GM23338 (cell line): ENCODE results near the gene CNTNAP2. TPM values are rescaled to one million over a fixed set of nuclear protein-coding genes. Genes with fewer than 3 reads are reported as not detected.

ENCODE experiments used
- ATAC-seq: fragments of 200-7000 bp; cut with Tn5 transposase; 3 replicates; pipeline ENCODE4 v1.9.1; 2020
- DNase-seq: peaks from one replicate; pipeline ENCODE4 v3.0.0-alpha.2; 2015; ENCODE audit warnings: low spot score
- H2AFZ ChIP-seq: fragments of 200-600 bp; sonication (generic); 2 replicates; pipeline ENCODE4 v1.8.0; 2016; ENCODE audit warnings: antibody characterized with exemption, mild to moderate bottlenecking, moderate library complexity
- H3F3A ChIP-seq: fragments of 200-600 bp; sonication (generic); replicated peaks from 2 replicates; pipeline ENCODE4 v1.8.0; 2017; ENCODE audit warnings: antibody characterized with exemption, mixed run types, low read depth
- H3K27ac ChIP-seq: fragments of 200-600 bp; sonication (generic); 2 replicates; pipeline ENCODE4 v1.6.1; 2016; ENCODE audit warnings: low read depth
- H3K27me3 ChIP-seq: fragments of 200-600 bp; sonication (generic); 2 replicates; pipeline ENCODE4 v1.8.0; 2016; ENCODE audit warnings: mild to moderate bottlenecking, mixed run types, moderate library complexity; ENCODE audit not compliant: insufficient read depth
- H3K36me3 ChIP-seq: fragments of 200-600 bp; sonication (generic); 2 replicates; pipeline ENCODE4 v1.8.0; 2016; ENCODE audit warnings: mild to moderate bottlenecking; ENCODE audit not compliant: insufficient read depth
- H3K4me1 ChIP-seq: fragments of 200-600 bp; sonication (generic); 2 replicates; pipeline ENCODE4 v1.8.0; 2016; ENCODE audit warnings: mild to moderate bottlenecking, moderate library complexity; ENCODE audit not compliant: insufficient read depth
- H3K4me2 ChIP-seq: fragments of 200-600 bp; sonication (generic); 2 replicates; pipeline ENCODE4 v1.7.1; 2017; ENCODE audit warnings: mixed run types
- H3K4me3 ChIP-seq: fragments of 200-600 bp; sonication (generic); 2 replicates; pipeline ENCODE4 v1.6.1; 2016; ENCODE audit warnings: mixed run types
- H3K79me2 ChIP-seq: fragments of 200-600 bp; sonication (generic); replicated peaks from 2 replicates; pipeline ENCODE4 v1.8.0; 2017; ENCODE audit warnings: mild to moderate bottlenecking; ENCODE audit not compliant: insufficient read depth
- H3K9me2 ChIP-seq: fragments of 200-600 bp; sonication (generic); 2 replicates; pipeline ENCODE4 v1.8.0; 2017; ENCODE audit not compliant: insufficient read depth
- H4K20me1 ChIP-seq: fragments of 200-600 bp; sonication (generic); replicated peaks from 2 replicates; pipeline ENCODE4 v1.8.0; 2017; ENCODE audit warnings: mild to moderate bottlenecking; ENCODE audit not compliant: insufficient read depth
- H3K27ac Mint-ChIP-seq: 2 replicates; pipeline ENCODE4 v1.8.0; 2020; ENCODE audit warnings: inconsistent platforms, mild to moderate bottlenecking, moderate library complexity, mixed read lengths
- H3K27me3 Mint-ChIP-seq: 3 replicates; pipeline ENCODE4 v1.8.0; 2022; ENCODE audit warnings: low read depth, mild to moderate bottlenecking, moderate library complexity, mixed read lengths, inconsistent platforms; ENCODE audit not compliant: insufficient read depth, poor library complexity
- H3K36me3 Mint-ChIP-seq: 3 replicates; pipeline ENCODE4 v1.8.0; 2021; ENCODE audit warnings: low read depth, mild to moderate bottlenecking, inconsistent platforms, moderate library complexity, mixed read lengths
- H3K4me1 Mint-ChIP-seq: 3 replicates; pipeline ENCODE4 v1.8.0; 2020; ENCODE audit warnings: mild to moderate bottlenecking, inconsistent platforms, mixed read lengths
- H3K4me3 Mint-ChIP-seq: 3 replicates; pipeline ENCODE4 v1.8.0; 2021; ENCODE audit warnings: moderate library complexity, mild to moderate bottlenecking, inconsistent platforms, mixed read lengths
- H3K9me3 Mint-ChIP-seq: 3 replicates; pipeline ENCODE4 v1.8.0; 2020; ENCODE audit warnings: moderate library complexity, mild to moderate bottlenecking, inconsistent platforms, mixed read lengths
- CTCF ChIP-seq, 2 experiments: fragments of 200-600 bp in 1 of 2; sonication (generic) in 1 of 2; conservative IDR thresholded peaks; 2 replicates each; pipeline versions ENCODE4 v1.5.1 to v1.6.1; 2016 to 2017; ENCODE audit warnings: antibody characterized with exemption in 2 of 2, low read depth in 2 of 2, mild to moderate bottlenecking in 2 of 2, moderate library complexity in 1 of 2
- ETS1 ChIP-seq: IDR thresholded peaks from 2 replicates; pipeline ENCODE4 v1.6.1; 2016; ENCODE audit warnings: antibody characterized with exemption
- EZH2 ChIP-seq: fragments of 200-600 bp; sonication (generic); IDR thresholded peaks from one replicate; pipeline ENCODE4 v1.8.0; 2017; ENCODE audit warnings: antibody characterized with exemption, mild to moderate bottlenecking, low read depth; ENCODE audit not compliant: unreplicated experiment
- JUNB ChIP-seq: IDR thresholded peaks from one replicate; pipeline ENCODE4 v1.6.1; 2016; ENCODE audit warnings: antibody characterized with exemption; ENCODE audit not compliant: unreplicated experiment
- NANOG ChIP-seq: IDR thresholded peaks from 2 replicates; pipeline ENCODE4 v1.6.1; 2016; ENCODE audit warnings: antibody characterized with exemption, borderline replicate concordance
- POLR2AphosphoS5 ChIP-seq: IDR thresholded peaks from 2 replicates; pipeline ENCODE4 v1.6.1; 2016; ENCODE audit warnings: antibody characterized with exemption, low read depth
- REST ChIP-seq: IDR thresholded peaks from one replicate; pipeline ENCODE4 v1.6.1; 2018; ENCODE audit warnings: antibody characterized with exemption; ENCODE audit not compliant: unreplicated experiment
- STAT1 ChIP-seq: IDR thresholded peaks from one replicate; pipeline ENCODE4 v1.6.1; 2016; ENCODE audit warnings: antibody characterized with exemption; ENCODE audit not compliant: unreplicated experiment
- ZNF331 ChIP-seq: fragments of 250-450 bp; sonication (Bioruptor Pico); IDR thresholded peaks from 2 replicates; pipeline ENCODE4 v1.5.0; 2020; ENCODE audit warnings: low read depth, mild to moderate bottlenecking, moderate library complexity
- polyA plus RNA-seq: library from polyadenylated mRNA; unstranded; fragments of >200 nt; fragmentation: Nextera tagmentation; extraction: Ambion mirVana; gene quantifications from 2 replicates; pipeline ENCODE4 v1.2.1, GENCODE V29; 2016
- total RNA-seq: library from RNA; depleted of rRNA; stranded (reverse); fragments of >200 nt; shearing (Covaris generic); gene quantifications from 2 replicates; pipeline ENCODE4 v1.2.3, GENCODE V29; 2014

Gene CNTNAP2
- total and polyA plus RNA-seq, 2 experiments from 2014 or later: 38.2 to 61.3 TPM

- H3K36me3 ChIP-seq: no peaks in the 10 kb centered on the region
- Mint-ChIP-seq H3K27ac (no peak overlapping the region), H3K36me3 (no peaks in the 10 kb centered on the region), H3K4me1 (peaks cover 7% of the 10 kb centered on the region), H3K27me3 (peaks cover 2% of the 10 kb centered on the region), H3K4me3 (no peak overlapping the region), H3K9me3 (no peaks in the 10 kb centered on the region; the same call in 1 of the 3 replicates)
- no peaks in the 10 kb centered on the region for H3K9me2 ChIP-seq
- H3K27me3 ChIP-seq: no peaks in the 10 kb centered on the region
- H3K4me1 ChIP-seq: 0 out of 2 replicates have a peak, but pooled peaks cover 3% of the 10 kb centered on the region
- no peak overlapping the region for H3K27ac ChIP-seq
- no peak overlapping the region for H3K4me2 ChIP-seq
- TF ChIP-seq STAT1 (no peak), JUNB (no peak), ZNF331 (CRISPR knock-in tag) (no peak), EZH2 (no peak), NANOG (no peak)
- no peaks in the 10 kb centered on the region for H3K79me2 ChIP-seq
- H3K4me3 ChIP-seq: no peak overlapping the region
- ATAC-seq (no peak), DNase-seq (no peak)
- H3F3A ChIP-seq: no peaks in the 10 kb centered on the region
- H4K20me1 ChIP-seq: no peaks in the 10 kb centered on the region
- no peak overlapping the region for H2AFZ ChIP-seq
Observed at GRCh38 chr7:146291900-146292299, 175.3 kb downstream of the CNTNAP2 start.

GRCh38 chr7:146296028-146296427 lies 179.4 kb downstream of the CNTNAP2 start:
- peaks cover 2% of the 10 kb centered on the region for H3K27me3 Mint-ChIP-seq
- no peaks in the 10 kb centered on the region for H3K4me1 ChIP-seq
- H3K9me2 ChIP-seq: no peaks in the 10 kb centered on the region
- no peaks in the 10 kb centered on the region; the same call in 1 of the 2 replicates for H3K36me3 ChIP-seq
- no peak overlapping the region for H3K4me2 ChIP-seq
- no peaks in the 10 kb centered on the region for H3K4me1 Mint-ChIP-seq
- no peak for ATAC-seq
- H3K9me3 Mint-ChIP-seq: peaks cover 8% of the 10 kb centered on the region; the same call in 1 of the 3 replicates
- no peak for TF ChIP-seq CTCF (conservative IDR thresholded peaks at IDR 0.05; ENCODE audit: low read depth in 2 of 2)
- no peak overlapping the region for H3K4me3 ChIP-seq
- no peak overlapping the region for H2AFZ ChIP-seq
- H4K20me1 ChIP-seq: no peaks in the 10 kb centered on the region
- H3K27ac ChIP-seq: no peak overlapping the region
- H3K27me3 ChIP-seq: no peaks in the 10 kb centered on the region
- no peak overlapping the region for H3K4me3 Mint-ChIP-seq
- no peaks in the 10 kb centered on the region for H3F3A ChIP-seq
- no peak for DNase-seq
- no peaks in the 10 kb centered on the region for H3K36me3 Mint-ChIP-seq
- H3K27ac Mint-ChIP-seq: no peak overlapping the region
- H3K79me2 ChIP-seq: no peaks in the 10 kb centered on the region

- no peak for DNase-seq
- no peak for TF ChIP-seq REST
- no peak for TF ChIP-seq ETS1
- TF ChIP-seq POLR2AphosphoS5: no peak
Observed at GRCh38 chr7:146314962-146315361, 198.4 kb downstream of the CNTNAP2 start.

More at GRCh38 chr7:146314962-146315361, 198.4 kb downstream of the CNTNAP2 start:
- Mint-ChIP-seq H3K27ac (no peak overlapping the region), H3K9me3 (peaks cover 2% of the 10 kb centered on the region; the same call in 1 of the 3 replicates), H3K36me3 (no peaks in the 10 kb centered on the region), H3K27me3 (no peaks in the 10 kb centered on the region), H3K4me3 (no peak overlapping the region), H3K4me1 (no peaks in the 10 kb centered on the region)
- Histone ChIP-seq H3K27me3 (no peaks in the 10 kb centered on the region), H3K27ac (no peak overlapping the region), H3K4me2 (no peak overlapping the region), H3F3A (no peaks in the 10 kb centered on the region), H3K4me1 (no peaks in the 10 kb centered on the region), H3K9me2 (no peaks in the 10 kb centered on the region), H3K36me3 (0 out of 2 replicates have a peak, but pooled peaks cover 3% of the 10 kb centered on the region), H4K20me1 (no peaks in the 10 kb centered on the region), H2AFZ (no peak overlapping the region), H3K4me3 (no peak overlapping the region), H3K79me2 (no peaks in the 10 kb centered on the region)
- peak; percentile 48 for ATAC-seq
